Renal cortical epithelial cell (primary cell): Measurements from ENCODE around the gene PAM16. TPM values are rescaled to one million over a fixed set of nuclear protein-coding genes. Genes with fewer than 3 reads are reported as not detected.
"Not testable (repeated sequence)": the region's sequence is repeated elsewhere in the genome, so short reads cannot be mapped to it uniquely, and the experiment has no call there.

ENCODE experiments used
- DNase-seq: peaks from one replicate; pipeline ENCODE4 v3.0.0-alpha.2; 2011; ENCODE audit warnings: low read depth
- total RNA-seq: library from RNA; depleted of rRNA; stranded (reverse); fragments of >200 nt; gene quantifications from 2 replicates; pipeline ENCODE4 v1.2.3, GENCODE V29; 2014

PAM16 gene
- total RNA-seq = 9.1 and 37.0 TPM in 2 replicates

- peak; percentile 79 for DNase-seq
Observed at GRCh38 chr16:4350787-4351659, at the start of gene PAM16. TSS of gene PAM16 (minus strand) at chr16:4351321. CDS start at chr16:4351234, 87 bp downstream.

DNA sequence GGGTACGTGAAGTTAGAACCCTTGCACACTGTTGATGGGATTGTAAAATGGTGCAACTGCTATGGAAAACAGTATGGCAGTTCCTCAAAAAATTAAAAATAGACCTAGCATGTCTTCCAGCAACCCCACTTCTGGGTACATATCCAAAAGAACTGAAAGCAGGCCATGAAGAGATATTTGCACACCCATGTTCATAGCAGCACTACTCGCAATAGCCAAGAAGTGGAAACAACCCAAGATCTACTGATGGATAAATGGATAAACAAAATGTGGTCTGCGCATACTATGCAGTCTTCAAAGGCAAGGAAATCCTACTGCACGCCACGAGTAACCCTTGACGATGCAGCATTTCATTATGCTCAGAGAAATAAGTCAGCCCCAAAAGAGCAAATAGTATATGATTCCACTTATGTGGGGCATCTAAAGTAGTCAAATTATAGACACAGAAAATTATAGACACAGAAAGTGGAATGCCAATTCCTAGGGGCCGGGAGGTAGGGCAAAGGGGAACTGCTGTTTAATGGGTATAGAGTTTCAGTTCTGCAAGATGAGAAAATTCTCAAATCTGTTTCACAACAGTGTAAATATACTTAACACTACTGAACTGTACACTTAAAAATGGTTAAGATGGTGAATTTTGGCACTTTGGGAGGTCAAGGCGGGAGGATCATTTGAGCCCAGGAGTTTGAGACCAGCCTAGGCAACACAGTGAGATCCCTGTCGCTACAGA lies 48.0 kb upstream of the PAM16 start:
- DNase-seq = no peak

GRCh38 chr16:4395055-4395726 lies 44.1 kb upstream of the PAM16 start:
- DNase-seq = no peak

DNA sequence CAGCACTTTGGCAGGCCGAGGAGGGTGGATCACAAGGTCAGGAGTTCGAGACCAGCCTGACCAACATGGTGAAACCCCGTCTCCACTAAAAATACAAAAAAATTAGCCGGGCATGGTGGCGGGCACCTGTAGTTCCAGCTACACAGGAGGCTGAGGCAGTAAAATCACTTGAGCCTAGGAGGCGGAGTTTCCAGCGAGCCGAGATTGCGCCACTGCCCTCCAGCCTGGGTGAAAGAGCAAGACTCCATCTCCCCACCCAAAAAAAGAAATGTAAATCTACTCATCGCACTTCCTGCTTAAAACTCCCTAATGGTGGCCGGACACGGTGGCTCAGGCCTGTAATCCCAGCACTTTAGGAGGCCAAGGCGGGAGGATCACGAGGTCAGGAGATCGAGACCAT lies 42.7 kb upstream of the PAM16 start:
- not testable (repeated sequence) for DNase-seq

DNA sequence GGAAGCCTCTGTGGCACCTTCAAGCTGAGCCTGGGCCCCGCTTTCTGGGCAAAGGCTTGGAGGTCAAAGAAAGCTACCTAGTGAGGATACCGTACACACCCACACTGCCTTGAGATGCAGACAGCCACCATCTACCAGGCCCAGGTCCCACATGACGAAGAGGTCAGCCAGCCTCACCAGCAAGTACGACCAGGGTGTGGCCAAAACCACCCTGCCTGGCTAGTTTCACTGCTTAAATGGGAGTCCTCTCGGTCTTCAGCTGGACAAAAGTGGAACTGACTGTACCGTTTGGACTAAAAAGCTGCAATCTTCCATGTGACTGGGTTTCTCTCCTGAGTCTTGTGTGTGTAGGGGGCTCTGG lies 42.1 kb upstream of the PAM16 start:
- DNase-seq = peak; percentile 67

GRCh38 chr16:4392382-4393239 lies 41.5 kb upstream of the PAM16 start:
- DNase-seq = peak; percentile 33

DNA sequence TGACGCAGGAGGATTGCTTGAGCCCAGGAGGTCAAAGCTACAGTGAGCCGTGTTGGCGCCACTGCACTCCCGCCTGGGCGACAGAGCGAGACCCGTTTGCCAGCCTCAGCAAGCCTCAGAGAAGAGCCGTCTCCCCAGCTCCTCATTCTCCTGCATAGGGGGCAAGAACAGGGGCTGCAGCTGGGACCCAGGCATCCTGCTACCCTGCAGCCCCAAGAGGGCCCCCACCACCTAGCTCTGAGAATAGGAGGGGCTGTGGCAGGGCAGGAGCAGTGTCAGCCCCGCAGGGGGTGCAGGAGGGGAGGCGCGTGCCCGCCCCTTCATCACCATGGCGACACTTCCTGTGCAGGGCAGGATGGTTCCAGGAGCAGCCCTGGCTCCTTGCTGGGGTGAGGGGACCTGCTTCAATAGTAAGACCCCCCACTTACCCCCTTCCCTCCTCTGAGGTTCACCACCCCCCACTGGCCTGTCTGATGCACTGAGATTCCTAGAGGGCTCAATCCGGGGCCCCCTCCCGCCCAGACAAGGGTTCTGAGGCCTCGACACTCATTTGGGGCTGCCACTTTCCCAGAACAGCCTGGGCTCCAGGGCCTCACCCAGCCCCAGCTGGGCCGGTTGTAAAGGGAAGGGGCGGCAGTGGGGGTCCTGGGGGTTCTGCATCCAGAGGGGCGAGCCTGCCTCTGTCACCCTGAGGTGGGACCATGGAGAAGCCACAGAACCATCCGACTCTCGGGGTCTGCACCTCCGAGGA lies 40.7 kb upstream of the PAM16 start:
- no peak for DNase-seq

DNA sequence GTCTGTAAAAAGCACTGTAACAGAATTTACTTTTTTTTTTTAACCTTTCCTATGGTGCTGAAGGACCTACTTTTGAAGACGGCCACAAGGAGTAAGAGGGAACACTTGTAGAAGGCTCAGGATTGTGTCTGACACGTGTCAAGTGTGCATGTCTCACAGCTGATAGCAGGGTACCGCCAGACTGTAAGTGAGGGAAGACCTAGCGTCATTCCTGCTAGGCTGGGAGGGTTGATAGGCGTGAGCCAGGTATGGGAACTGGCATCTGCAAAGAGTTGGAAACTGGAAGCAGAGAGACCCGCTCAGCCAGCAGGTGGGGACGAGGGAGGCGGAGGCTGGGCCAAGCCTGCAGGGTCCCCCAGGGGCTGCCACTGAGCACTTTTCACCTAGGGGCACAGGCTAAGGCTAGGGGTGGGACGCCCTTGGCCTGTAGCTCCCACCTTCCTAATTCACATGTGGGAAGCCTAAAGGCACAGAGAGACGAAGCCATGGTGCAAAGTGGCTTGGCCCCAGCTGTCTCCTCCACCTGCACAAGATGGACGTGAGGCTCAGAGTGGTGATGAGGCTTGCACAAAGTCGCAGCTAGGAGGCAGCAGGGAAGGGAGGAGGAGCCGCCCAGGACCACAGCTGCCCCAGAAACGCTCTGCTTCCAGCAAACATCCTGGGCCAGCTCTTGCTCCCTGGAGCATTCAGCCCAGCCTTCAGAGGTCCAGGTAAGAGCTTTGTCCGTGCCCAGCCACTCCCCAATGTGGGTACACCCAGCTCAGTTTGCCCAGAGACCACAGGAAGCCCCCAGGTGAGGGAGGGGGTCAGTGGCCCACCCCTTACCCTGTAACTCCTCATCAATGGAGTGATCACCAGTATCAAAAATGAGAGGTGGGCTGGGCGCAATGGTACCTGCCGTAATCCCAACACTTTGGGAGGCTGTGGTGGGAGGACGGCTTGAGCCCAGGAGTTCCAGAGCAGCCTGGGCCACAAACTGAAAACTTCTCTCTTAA lies 39.4 kb upstream of the PAM16 start:
- no peak for DNase-seq

- no peak for DNase-seq
Observed at GRCh38 chr16:4389051-4389955, 38.2 kb upstream of the PAM16 start.

DNA sequence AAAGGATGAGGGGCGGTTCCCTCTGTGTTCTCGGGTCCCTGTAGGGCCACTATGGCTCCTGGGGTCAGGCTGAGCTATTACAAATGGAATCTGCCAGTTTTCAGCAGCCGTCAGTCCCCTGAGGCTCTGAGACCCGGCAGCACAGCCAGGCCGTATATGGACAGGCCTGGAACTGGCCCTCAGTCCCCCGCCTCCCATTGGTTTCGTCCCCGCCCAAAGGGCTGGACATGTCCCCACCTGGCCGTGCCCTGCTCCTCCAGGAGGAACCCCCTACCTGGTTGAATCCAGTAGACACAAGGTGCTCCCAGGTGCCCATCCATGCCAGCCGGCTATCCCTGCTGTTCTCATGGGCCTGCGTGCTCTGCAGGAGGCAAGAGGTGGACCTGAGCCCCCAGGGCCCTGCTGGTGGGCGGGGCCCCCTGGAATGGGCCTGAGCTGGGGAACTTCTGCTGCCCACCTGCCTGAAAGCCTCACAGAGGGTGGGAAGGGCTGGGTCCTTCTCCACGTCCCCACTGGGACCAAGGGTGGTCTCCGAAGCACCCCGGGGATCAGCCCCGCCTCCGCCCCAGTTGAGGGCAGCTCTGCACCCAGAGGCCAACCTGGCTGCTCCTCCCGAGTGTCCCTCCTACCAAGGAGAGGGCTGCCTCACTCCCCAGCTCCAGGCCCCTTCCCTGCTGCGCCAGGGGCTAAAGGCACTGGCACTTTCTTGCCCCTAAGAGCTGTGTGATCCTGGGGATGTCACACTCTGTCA lies 37.3 kb upstream of the PAM16 start:
- DNase-seq = no peak

GRCh38 chr16:4387781-4388180 lies 36.7 kb upstream of the PAM16 start:
- no peak for DNase-seq

GRCh38 chr16:4386951-4387565 lies 35.9 kb upstream of the PAM16 start:
- no peak for DNase-seq

DNA sequence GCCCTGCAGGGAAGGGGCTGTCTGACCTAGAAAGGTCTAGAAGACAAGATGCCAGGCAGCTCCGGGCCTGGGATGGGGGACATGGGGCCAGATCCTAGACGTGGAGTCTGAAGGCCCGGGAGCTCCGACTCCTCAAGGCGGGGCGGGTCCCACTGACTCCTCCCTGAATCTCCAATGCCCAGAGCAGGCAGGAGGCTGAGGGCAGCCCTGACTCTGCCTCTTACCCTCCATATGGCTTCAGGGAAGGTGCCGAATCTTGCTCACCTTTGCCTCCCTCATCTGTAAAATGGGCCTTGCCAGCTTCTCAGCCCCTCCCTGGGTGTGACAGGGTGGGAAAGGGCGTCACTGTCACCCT lies 35.3 kb upstream of the PAM16 start:
- no peak for DNase-seq

GRCh38 chr16:4385789-4386450 lies 34.8 kb upstream of the PAM16 start:
- DNase-seq = no peak

GRCh38 chr16:4385066-4385788 lies 34.1 kb upstream of the PAM16 start:
- no peak for DNase-seq

DNA sequence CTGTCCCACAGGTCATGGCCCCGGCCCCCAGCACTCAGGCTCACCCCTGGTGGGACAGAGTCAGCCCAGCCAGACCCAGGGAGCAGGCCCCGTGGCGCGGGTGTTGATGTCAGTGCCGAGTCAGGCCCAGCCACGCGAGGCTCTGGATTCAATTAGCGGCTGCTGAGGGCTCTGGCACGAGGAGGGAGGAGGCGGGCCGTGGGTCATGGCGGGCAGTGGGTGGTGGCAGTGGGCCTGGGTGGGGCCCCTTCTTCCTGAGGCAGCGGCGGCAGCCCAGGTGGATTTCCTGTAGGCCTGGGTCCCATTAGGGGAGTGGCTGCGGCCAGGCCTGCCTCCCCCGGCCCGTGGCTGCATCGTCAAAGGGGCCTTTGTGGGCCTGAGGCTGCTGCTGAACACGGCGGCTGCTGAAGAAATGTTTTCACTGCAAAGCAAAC lies 33.4 kb upstream of the PAM16 start:
- DNase-seq = no peak
